Activated gamma-delta T cell treated with Interleukin-2 at 50 U/mL for 16 hours (primary cell): ENCODE data around the gene LANCL3.
"Not testable (repeated sequence)": the region's sequence is repeated elsewhere in the genome, so short reads cannot be mapped to it uniquely, and the experiment has no call there.

Experiments used
- DNase-seq: peaks from one replicate; pipeline ENCODE4 v3.0.0-alpha.2; 2020

The LANCL3 gene

GRCh38 chrX:37638047-37638446 lies 66.6 kb downstream of the LANCL3 start:
- DNase-seq = no peak

- no peak for DNase-seq
These were observed 68.7 kb downstream of the LANCL3 start for GRCh38 chrX:37640142-37640541.

GRCh38 chrX:37641859-37642258 lies 70.4 kb downstream of the LANCL3 start:
- DNase-seq = no peak

- no peak for DNase-seq
These were observed 73.2 kb downstream of the LANCL3 start for GRCh38 chrX:37644381-37645305.

- no peak for DNase-seq
These were observed 74.8 kb downstream of the LANCL3 start for GRCh38 chrX:37646254-37646653.

GRCh38 chrX:37650879-37651278 lies 79.4 kb downstream of the LANCL3 start:
- DNase-seq = not testable (repeated sequence)

GRCh38 chrX:37651921-37652452 lies 80.5 kb downstream of the LANCL3 start:
- no peak for DNase-seq

- no peak for DNase-seq
These were observed 81.2 kb downstream of the LANCL3 start for GRCh38 chrX:37652589-37653231.

- no peak for DNase-seq
These were observed 82.1 kb downstream of the LANCL3 start for GRCh38 chrX:37653397-37654085.

- no peak for DNase-seq
These were observed 87.0 kb downstream of the LANCL3 start for GRCh38 chrX:37658343-37659030.

GRCh38 chrX:37659047-37659446 lies 87.6 kb downstream of the LANCL3 start:
- no peak for DNase-seq

- DNase-seq = no peak
These were observed 90.7 kb downstream of the LANCL3 start for GRCh38 chrX:37662181-37662580.

- no peak for DNase-seq
These were observed 95.1 kb downstream of the LANCL3 start for GRCh38 chrX:37666516-37666915.

GRCh38 chrX:37667141-37667540 lies 95.7 kb downstream of the LANCL3 start:
- no peak for DNase-seq

- no peak for DNase-seq
These were observed 101.1 kb downstream of the LANCL3 start for GRCh38 chrX:37672563-37672962.

GRCh38 chrX:37676811-37677210 lies 105.3 kb downstream of the LANCL3 start:
- no peak for DNase-seq

GRCh38 chrX:37677243-37677642 lies 105.8 kb downstream of the LANCL3 start:
- DNase-seq = no peak

GRCh38 chrX:37677765-37678164 lies 106.3 kb downstream of the LANCL3 start:
- DNase-seq = no peak

GRCh38 chrX:37678574-37678973 lies 107.1 kb downstream of the LANCL3 start:
- no peak for DNase-seq

GRCh38 chrX:37679230-37679629 lies 107.8 kb downstream of the LANCL3 start:
- DNase-seq = no peak

- DNase-seq = no peak
These were observed 108.4 kb downstream of the LANCL3 start for GRCh38 chrX:37679888-37680287.

- DNase-seq = no peak
These were observed 113.0 kb downstream of the LANCL3 start for GRCh38 chrX:37684426-37684825.

GRCh38 chrX:37684973-37685372 lies 113.5 kb downstream of the LANCL3 start:
- DNase-seq = no peak
